Inflammatory macrophage treated with lipopolysaccharide for 4 hours (primary cell): ENCODE data around the gene KLRK1.
"Not testable (repeated sequence)": the region's sequence is repeated elsewhere in the genome, so short reads cannot be mapped to it uniquely, and the experiment has no call there.

ENCODE experiments used
- DNase-seq: peaks from one replicate; pipeline ENCODE4 v3.0.0-alpha.2; 2020

The KLRK1 gene

DNA sequence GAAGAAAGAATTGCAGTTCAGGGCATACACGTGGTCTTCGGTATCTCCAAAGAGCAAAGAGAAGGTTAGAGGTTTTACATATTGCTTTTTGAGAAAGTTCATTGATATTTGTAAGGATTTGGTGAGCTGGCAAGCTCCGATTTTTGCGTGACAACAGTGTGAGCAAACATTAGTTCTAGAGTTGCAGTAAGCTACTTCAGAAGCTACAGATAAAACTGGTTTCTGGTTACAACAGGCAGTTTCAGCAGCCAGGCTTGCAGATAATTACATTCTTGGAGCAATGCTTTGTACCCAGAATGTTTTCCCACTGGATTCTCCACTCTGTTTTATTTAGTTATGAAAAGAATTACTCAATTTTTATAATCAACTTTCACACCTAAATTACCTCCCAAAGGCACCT lies 28.2 kb downstream of the KLRK1 start:
- no peak for DNase-seq

DNA sequence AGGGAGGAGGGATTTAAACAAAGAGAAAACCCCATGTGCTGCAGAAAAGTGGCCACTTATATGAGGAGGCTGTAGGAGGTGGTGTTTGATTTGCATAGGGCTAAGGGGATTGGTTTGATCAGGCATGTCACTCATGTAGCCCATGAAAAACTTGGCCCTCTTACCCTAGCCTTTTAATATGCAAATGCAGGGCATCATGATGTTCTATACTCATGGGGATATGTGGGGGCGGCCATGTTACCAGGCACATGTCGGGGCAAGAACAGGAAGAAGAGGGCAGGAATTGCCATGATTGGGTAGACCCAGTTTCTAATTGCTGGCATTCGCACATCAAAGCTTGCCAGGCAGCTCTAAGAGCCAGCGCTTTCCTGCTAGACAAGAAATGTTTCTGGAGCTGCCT lies 28.8 kb downstream of the KLRK1 start:
- DNase-seq, result no peak

DNA sequence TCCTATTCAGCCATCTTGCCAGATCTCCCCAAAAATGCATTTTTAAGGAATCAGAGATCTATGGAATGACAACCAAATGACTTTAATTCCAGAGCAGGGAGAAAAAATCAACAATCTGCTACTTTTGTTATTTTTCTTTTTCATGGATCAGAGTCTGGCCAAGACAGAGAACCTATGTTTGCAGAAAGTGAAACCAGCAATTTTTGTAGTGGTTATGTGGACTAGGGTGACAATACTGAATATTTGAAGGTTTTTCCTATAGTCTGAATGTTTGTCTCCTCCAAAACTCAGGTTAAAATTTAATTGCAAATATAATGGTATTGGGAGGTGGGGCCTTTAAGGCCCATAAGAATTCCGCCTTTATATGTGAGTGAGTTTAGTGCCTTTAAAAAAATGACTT lies 30.9 kb downstream of the KLRK1 start:
- no peak for DNase-seq

DNA sequence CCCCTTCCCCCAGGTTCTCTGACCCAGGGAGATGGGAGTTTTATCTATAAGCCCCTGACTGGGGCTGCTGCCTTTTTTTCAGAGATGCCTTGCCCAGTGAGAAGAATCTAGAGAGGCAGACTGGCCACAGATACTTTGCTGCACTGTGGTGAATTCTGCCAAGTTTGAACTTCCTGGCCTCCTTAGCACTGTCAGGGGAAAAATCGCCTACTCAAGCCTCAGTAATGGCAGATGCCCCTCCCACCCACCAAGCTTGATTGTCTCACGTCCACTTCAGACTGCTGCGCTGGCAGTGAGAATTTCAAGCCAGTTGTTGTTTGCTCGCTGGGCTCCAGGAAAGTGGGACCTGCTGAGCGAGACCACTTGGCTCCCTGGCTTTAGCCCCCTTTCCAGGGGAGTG lies 31.7 kb downstream of the KLRK1 start:
- no peak for DNase-seq

DNA sequence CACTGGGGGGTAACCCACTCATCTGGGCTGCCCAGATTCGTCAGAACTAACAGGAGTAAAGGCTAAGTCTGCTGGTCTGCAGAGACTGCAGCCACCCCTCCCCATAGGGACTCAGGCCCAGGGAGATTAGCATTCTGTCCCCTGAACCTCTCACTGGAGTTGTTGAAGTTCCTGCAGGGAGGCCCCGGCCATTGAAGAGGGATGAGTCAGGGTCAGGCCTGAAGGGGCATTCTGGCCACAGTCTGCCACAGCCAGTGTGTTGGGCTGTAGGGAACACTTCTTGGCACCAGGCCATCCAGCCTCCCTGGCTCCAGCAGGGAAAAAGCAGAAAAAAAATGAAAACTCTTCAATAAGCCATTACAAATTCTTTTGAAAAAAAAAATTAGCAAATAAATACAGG lies 35.3 kb downstream of the KLRK1 start:
- no peak for DNase-seq

DNA sequence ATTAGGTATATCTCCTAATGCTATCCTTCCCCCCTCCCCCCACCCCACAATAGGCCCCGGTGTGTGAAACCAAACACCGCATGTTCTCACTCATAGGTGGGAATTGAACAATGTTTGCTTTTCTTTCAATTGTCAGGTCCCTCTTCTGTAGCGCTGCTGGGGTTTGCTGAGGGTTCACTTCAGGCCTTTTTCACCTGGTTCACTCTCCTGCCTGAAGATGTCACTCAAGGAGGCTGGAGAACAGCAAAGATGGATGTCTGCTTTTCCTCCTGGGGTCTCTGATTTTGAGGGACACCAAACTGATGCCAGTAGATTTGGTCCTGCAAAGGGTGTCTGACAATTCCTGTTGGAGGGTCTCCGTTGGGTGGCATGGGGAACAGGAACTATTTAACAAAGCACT lies 35.8 kb downstream of the KLRK1 start:
- DNase-seq, result no peak

DNA sequence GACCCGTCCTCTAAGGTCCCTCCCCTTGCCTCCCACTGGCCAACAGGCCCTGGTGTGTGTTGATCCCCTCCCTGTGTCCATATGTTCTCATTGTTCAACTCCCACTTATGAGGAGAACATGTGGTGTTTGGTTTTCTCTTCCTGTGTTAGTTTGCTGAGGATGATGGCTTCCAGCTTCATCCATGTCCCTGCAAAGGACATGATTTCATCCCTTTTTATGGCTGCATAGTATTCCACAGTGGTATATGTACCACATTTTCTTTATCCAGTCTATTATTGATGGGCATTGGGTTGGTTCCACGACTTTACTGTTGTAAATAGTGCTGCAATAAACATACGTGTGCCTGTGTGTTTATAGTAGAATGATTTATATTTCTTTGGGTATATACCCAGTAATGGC lies 38.4 kb downstream of the KLRK1 start:
- not testable (repeated sequence) for DNase-seq

DNA sequence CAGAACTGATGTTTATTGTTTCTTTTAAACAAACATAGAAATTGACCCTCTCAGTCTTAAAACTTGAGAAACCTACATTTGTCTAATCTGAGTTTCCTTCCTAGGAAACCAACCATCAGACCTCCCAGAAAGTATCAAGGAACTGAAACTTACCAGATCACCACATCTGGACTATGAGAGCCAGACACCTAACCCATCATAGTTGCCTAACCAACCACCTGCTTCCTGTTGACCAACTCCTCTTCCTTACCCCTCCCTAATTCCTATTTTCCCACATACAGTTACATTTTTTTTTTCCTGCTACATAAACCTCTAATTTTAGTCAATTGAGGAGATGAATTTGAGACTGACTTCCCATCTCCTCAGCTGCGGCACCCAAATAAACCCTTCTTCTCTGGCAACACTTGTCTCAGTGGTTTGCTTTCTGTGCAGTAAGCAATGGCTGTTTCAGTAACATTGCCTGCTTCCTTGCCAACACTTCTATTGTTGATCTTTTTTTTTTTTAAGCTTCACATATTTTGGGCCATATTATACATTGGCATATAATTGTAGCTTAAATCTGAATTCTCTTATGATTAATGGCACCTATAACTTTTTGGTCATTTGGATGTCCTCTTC lies 47.8 kb downstream of the KLRK1 start:
- peak; percentile 13 for DNase-seq

DNA sequence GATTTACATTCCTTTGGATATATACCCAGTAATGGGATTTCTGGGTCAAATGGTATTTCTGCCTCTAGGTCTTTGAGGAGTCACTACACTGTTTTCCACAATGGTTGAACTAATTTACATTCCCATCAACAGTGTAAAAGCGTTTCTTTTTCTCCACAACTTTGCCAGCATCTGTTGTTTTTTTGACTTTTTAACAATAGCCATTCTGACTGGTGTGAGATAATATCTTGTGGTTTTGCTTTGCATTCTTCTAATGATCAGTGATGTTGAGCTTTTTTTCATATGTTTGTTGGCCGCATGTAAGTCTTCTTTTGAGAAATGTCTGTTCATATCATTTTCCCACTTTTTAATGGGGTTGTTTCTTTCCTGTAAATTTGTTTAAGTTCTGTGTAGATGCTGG lies 48.9 kb downstream of the KLRK1 start:
- DNase-seq, result not testable (repeated sequence)

DNA sequence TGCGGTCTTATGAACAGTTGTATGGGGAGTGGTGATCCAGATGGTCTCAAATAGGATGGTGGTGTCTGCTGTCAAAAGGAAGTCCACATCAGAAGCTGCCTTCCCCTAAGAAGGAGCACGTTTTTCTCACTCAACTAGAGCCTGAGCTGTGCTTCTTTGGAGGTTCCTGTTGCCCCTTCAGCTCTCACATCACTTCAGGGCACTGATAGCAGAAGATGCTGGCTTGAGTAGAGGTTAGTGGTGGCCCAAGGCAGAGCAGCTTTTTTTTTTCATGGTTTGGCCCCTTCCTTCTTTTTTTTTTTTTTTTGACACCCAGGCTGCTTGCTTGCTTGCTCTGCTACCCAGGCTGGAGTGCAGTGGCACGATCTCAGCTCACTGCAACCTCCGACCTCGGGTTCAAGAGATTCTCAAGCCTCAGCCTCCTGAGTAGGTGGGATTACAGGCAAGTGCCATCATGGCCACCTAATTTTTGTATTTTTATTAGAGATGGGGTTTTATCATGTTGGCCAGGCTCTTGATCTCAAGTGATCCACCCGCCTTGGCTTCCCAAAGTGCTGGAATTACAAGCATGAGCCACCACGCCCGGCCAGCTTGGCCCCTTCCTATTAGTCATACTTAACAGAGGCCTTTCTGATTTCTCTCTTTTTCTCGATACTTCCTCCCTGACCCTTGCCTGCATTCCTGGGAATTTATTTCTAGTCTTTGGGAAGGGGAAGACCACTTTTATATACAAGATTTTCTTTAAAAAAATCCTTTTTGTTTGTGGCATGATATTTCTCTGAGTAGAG lies 50.6 kb downstream of the KLRK1 start:
- no peak for DNase-seq

DNA sequence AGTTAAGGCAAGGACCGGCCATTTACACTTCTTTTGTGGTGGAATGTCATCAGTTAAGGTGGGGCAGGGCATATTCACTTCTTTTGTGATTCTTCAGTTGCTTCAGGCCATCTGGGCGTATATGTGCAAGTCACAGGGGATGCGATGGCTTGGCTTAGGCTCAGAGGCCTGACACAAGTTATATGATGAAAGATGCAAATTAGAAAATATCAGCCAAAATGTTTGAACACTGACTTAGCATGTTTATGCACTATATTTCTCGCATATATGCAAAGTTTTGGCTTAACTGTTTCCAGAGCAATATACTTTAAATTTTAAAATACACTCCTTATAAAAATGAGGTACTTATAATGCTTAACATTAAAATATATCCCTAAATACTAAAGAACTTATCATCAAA lies 51.4 kb downstream of the KLRK1 start:
- not testable (repeated sequence) for DNase-seq

DNA sequence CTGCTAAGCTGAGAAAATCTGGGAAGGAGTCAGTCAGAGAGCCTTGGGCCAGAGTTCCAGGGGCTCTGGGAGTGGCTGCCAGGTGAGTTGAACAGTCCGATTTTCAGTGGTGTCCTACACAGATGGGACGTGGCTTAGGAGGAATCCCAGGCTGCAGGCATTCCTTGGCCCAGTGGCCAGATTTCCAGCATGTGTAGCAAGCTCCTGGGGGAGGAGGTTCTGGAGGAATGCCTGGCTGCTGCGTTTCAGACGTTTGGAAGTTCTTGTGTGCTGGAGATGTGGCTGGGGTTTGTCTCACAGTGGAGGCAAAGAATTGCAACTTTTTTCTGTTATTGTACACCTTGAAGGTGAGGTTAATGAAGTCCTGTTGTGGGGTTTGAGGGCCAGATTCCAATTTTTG lies 53.6 kb downstream of the KLRK1 start:
- DNase-seq, result not testable (repeated sequence)

DNA sequence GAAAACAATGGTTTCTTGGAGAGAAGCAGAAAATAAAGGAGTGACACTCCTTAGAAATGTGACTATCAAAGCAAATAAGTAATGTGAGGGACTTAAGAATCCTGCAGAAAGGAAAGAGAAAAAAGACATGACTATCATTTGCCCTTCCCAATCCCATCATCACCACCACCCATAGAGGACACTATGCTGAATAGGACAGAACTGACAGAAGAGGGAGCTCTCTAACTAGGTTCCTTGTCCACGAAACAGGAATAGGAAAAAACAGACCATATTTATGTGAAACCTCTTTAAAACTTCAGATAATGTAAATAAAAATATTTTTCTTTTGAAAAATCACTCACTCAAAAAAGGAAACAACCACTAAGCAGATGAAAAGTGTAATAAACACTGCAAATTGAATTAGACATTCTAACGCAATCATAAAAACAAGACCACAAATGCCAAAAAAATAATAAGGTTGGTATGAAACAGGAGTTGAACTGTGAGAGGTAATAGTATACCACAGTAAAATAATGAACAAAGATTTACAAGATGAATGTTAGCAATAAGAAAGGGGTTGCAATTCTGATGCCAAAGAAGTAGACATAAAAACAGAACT lies 58.1 kb downstream of the KLRK1 start:
- peak; percentile 65 for DNase-seq

DNA sequence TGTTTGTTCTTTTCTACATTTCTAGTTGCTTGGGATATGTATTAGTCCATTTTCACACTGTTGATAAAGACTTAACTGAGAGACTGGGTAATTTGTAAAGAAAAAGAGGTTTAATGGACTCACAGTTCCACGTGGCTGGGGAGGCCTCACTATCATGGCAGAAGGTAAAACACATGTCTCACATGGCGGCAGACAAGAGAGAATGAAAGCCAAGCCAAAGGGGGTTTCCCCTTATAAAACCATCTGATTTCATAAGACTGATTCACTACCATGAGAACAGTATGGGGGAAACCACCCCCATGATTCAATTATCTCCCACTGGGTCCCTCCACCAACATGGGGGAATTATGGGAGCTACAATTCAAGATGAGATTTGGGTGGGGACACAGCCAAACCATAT lies 61.1 kb downstream of the KLRK1 start:
- DNase-seq, result peak; percentile 36
